Sigmoid colon (tissue), 4 donors: ENCODE data around the gene ASF1B.

Source experiments
- EP300 ChIP-seq, 4 donors: sonication (generic); formaldehyde crosslinking; IDR thresholded peaks; one replicate each; pipeline ENCODE4 v1.6.1; 2017; ENCODE audit warnings: antibody characterized with exemption in 4 of 4
- POLR2A ChIP-seq, 2 donors: fragments of 450-650 bp; IDR thresholded peaks; one replicate each; pipeline ENCODE4 v1.6.1; 2016; ENCODE audit warnings: antibody characterized with exemption in 2 of 2, mild to moderate bottlenecking in 2 of 2, moderate library complexity in 2 of 2
- POLR2AphosphoS5 ChIP-seq, 4 donors: sonication (generic); formaldehyde crosslinking; IDR thresholded peaks; one replicate each; pipeline ENCODE4 v1.6.1; 2017; ENCODE audit warnings: antibody characterized with exemption in 4 of 4
- TF ChIP-seq, protein P1 (sequence below), 4 experiments: fragments of 450-650 bp in 3 of 4; fragments of 200-600 bp in 1 of 4; IDR thresholded peaks; one replicate each; pipeline ENCODE4 v1.5.1; 2016 to 2019; ENCODE audit warnings: antibody characterized with exemption in 4 of 4, mild to moderate bottlenecking in 3 of 4, moderate library complexity in 2 of 4

GRCh38 chr19:14162871-14163297 lies 26.5 kb upstream of the ASF1B start:
- TF ChIP-seq, protein P1, sequence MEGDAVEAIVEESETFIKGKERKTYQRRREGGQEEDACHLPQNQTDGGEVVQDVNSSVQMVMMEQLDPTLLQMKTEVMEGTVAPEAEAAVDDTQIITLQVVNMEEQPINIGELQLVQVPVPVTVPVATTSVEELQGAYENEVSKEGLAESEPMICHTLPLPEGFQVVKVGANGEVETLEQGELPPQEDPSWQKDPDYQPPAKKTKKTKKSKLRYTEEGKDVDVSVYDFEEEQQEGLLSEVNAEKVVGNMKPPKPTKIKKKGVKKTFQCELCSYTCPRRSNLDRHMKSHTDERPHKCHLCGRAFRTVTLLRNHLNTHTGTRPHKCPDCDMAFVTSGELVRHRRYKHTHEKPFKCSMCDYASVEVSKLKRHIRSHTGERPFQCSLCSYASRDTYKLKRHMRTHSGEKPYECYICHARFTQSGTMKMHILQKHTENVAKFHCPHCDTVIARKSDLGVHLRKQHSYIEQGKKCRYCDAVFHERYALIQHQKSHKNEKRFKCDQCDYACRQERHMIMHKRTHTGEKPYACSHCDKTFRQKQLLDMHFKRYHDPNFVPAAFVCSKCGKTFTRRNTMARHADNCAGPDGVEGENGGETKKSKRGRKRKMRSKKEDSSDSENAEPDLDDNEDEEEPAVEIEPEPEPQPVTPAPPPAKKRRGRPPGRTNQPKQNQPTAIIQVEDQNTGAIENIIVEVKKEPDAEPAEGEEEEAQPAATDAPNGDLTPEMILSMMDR (IDR thresholded peaks at IDR 0.05), result no peak
- TF ChIP-seq POLR2A (IDR thresholded peaks at IDR 0.05) (no peak), POLR2AphosphoS5 (IDR thresholded peaks at IDR 0.05) (no peak), EP300 (IDR thresholded peaks at IDR 0.05) (no peak)
